ENCODE measurements around the gene NOXA1.

The NOXA1 gene

DNA sequence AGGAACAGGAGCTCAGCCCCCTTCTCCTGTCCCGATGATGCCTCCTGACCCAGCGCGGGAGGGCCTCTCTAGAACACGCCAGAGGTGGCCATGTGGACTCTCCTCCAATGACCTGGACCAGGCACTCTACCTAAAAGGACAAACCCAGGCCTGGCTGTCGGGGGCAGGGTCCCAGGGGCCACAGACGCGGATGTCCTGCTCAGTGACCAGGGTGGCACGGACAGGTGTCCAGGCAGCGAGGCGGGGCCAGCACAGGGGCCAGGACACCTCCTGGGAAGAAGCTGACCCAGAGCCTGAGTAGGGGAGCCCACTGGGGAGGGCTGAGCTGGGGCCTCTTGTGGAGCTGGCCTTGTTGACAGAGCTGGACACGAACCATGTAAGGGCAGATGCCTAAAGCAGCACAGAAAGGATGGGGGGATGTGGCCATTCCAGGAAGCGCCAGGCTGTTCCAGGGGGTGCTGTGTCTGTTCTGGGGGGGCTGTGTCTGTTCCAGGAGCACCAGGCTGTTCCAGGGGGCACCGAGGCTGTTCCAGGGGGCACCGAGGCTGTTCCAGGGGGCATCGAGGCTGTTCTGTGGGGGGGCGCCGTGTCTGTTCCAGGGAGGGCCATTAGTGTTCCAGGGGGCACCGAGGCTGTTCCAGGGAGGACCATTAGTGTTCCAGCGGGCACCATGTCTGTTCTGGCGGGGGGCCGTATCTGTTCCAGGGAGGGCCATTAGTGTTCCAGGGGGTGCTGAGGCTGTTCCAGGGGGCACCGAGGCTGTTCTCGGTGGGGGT lies 30.8 kb upstream of the NOXA1 start:
- Mint-ChIP-seq H3K4me1 (peaks cover 7% of the 10 kb centered on the region), H3K27ac (ENCODE audit: low read depth) (no peak overlapping the region), H3K36me3 (ENCODE audit: insufficient read depth) (no peaks in the 10 kb centered on the region), H3K4me3 (no peak overlapping the region), H3K9me3 (no peaks in the 10 kb centered on the region), H3K27me3 (no peaks in the 10 kb centered on the region)
- DNase-seq (ENCODE audit: low spot score in 2 of 2) = no peak
- ATAC-seq (replicated peaks; ENCODE audit: extremely low read depth, poor library complexity, severe bottlenecking) = no peak

DNA sequence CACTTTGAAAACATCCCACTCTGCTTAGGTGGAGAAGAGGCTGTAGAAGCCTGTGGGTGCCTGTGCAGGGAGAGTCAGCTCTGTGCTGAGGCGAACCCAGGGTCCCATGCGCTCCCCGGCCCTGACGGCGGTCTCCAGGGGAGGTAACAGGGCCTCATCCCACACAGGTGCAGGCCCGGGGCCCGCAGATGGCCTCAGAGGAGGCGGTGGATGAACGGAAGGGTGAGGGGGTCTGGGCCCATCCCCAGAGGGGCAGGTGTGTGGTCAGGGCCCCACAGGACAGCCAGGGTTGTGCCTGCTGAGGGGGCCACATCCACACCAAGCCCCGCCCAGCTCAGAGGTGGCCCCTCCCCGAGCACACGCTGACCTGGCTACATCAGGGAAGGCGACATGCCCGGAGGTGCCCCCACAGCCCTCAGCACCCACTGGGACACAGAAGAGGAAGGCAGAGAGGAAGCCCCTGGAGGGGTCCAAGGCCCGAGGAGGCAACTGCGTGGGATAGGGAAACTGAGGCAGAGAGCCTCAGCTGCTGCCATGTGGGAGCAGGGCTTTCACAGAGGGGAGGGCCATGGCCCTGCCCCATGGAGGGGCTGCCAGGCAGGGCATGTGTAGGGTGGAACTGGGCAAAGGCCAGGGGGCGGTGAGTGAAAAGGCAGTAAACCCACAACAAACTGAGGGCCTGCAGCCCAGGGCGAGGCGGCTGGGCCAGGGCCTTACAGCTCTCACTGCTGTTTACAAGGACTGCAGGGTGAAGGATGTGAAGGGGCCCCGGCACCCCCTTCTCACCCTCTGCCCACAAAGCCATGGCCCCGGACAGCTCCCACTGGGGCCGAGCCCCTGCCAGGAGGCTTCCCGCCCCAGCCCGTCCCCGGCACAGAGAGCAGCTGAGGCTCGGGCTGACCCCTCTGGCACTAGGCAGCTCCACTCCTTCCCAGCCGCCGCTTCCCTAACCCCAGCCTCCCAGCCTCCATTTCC lies 29.7 kb upstream of the NOXA1 start:
- ATAC-seq (replicated peaks; ENCODE audit: extremely low read depth, poor library complexity, severe bottlenecking) (no peak), DNase-seq (ENCODE audit: low spot score in 2 of 2) (no peak)
- Mint-ChIP-seq H3K4me1 (peaks cover 12% of the 10 kb centered on the region), H3K27me3 (no peaks in the 10 kb centered on the region), H3K4me3 (no peak overlapping the region), H3K9me3 (no peaks in the 10 kb centered on the region), H3K27ac (ENCODE audit: low read depth) (no peak overlapping the region), H3K36me3 (ENCODE audit: insufficient read depth) (no peaks in the 10 kb centered on the region)

DNA sequence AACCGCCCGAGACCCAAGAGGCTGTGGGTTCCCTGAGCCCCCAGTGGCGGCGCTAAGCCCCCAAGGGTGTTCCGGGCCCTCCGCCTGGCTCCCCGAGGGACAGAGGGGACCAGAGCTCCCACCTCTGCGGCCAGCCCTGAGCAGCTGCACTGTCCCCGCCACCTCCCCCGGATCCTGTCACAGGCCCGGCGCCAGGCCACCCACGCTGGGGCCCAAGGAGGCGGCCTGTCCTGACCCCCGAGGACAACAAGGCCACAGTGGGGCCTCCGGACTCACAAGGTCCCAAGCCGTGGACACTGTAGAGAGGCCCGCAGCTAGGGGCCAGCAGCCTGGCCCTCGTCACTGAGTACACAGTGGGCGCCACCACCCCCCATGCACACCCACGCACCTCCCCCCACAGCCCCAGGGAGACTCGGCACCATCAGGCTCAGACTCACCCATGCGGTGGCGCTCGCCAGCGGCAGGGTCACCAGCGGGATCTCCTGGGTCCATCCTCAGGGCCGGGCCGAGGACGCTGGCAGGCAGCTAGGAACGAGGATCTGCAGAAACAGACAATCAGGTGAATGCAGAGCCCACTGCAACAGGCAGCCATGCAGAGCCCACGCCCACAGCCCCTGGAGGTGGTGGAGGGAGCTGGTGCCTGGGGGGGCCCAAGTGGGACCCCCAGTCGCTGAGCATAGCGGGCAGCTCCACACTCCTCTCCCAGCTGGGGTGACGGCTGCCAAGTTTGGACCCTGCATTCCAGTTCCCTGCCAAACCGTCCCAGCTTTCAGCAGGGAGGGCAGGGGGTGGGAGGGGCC lies 28.1 kb upstream of the NOXA1 start:
- no peaks in the 10 kb centered on the region for H3K9me3 Mint-ChIP-seq
- no peaks in the 10 kb centered on the region for H3K27me3 Mint-ChIP-seq
- DNase-seq (ENCODE audit: low spot score in 2 of 2) = no peak
- no peak for ATAC-seq (replicated peaks; ENCODE audit: extremely low read depth, poor library complexity, severe bottlenecking)
- no peak overlapping the region for H3K4me3 Mint-ChIP-seq
- H3K36me3 Mint-ChIP-seq (ENCODE audit: insufficient read depth) = no peaks in the 10 kb centered on the region
- H3K27ac Mint-ChIP-seq (ENCODE audit: low read depth) = no peak overlapping the region
- peaks cover 18% of the 10 kb centered on the region for H3K4me1 Mint-ChIP-seq

DNA sequence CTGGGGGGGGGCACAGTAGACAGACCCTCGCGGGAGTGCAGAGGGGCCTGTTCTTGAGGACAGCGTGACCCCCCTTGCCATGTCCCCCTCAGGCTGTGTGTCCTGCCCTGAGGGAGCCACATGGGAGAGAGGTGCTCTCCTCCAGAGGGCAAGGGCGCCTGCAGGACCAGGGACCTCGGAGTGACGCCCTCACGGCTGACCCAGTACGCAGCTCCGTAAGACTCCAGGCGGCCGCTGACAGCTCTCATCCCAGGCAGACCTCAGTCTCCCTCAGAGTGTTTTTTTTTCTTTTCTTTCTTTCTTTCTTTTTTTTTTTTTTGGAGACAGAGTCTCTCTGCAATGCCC lies 27.6 kb upstream of the NOXA1 start:
- Mint-ChIP-seq H3K4me3 (no peak overlapping the region), H3K27me3 (no peaks in the 10 kb centered on the region), H3K36me3 (ENCODE audit: insufficient read depth) (no peaks in the 10 kb centered on the region), H3K9me3 (no peaks in the 10 kb centered on the region), H3K4me1 (peaks cover 18% of the 10 kb centered on the region), H3K27ac (ENCODE audit: low read depth) (no peak overlapping the region)
- no peak for DNase-seq (ENCODE audit: low spot score in 2 of 2)
- ATAC-seq (replicated peaks; ENCODE audit: extremely low read depth, poor library complexity, severe bottlenecking) = no peak

DNA sequence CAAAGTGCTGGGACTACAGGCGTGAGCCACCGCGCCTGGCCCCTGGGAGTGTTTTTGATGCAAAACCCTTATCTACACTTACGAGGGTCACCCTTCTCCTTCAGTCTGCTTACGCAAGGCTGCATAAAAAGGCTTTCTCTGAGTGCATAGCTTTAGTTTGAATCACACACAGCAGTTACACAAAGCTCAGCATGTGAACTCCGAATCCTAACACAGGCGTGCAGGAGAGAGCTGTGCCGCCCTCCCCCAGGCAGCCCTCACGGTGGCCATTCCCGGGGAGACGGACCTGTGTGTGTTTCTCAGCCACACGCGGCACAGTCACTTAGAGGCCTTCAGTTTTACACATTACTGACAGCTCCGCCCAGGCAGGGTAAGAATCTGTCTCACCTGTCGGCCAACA lies 27.0 kb upstream of the NOXA1 start:
- no peaks in the 10 kb centered on the region for H3K27me3 Mint-ChIP-seq
- no peak overlapping the region for H3K4me3 Mint-ChIP-seq
- DNase-seq (ENCODE audit: low spot score in 2 of 2) = no peak
- H3K36me3 Mint-ChIP-seq (ENCODE audit: insufficient read depth) = peaks cover 2% of the 10 kb centered on the region
- no peak overlapping the region for H3K27ac Mint-ChIP-seq (ENCODE audit: low read depth)
- H3K4me1 Mint-ChIP-seq = peaks cover 18% of the 10 kb centered on the region
- no peaks in the 10 kb centered on the region for H3K9me3 Mint-ChIP-seq
- ATAC-seq (replicated peaks; ENCODE audit: extremely low read depth, poor library complexity, severe bottlenecking) = no peak

DNA sequence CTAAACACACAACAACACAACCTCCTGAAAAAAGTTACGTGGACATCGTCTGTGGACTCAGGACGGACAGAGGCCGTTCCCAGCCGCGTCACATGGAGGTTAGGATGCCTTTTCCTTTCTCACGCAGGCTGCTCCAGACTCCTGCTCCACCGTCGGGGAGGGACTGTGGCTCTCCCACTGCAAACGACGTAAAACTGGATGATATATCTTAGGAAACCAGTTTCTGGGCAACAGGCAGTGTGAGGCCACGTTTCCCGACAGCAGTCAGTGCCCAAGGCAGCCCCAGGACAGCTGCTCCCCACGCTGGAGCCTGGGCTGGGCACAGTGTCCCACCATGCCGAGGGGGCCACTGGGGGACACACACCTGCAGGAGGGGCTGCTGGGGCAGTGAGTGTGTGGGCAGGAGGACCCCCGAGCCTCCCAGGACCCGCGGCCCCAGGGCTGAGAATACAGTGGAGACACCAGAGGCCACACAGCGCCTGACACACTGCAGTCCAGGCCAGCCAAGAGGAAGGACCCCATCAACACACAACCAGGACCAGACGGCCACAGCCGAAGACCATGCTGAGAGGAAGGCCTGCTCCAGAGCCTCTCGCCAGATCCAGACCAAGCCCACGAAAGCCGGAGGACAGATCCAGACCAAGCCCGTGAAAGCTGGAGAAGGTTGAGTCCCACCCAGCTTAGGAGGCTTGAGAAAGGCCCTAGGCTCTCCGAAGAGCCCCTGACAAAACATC lies 26.4 kb upstream of the NOXA1 start:
- Mint-ChIP-seq H3K9me3 (no peaks in the 10 kb centered on the region), H3K36me3 (ENCODE audit: insufficient read depth) (peaks cover 2% of the 10 kb centered on the region), H3K4me3 (no peak overlapping the region), H3K4me1 (peaks cover 18% of the 10 kb centered on the region), H3K27me3 (no peaks in the 10 kb centered on the region), H3K27ac (ENCODE audit: low read depth) (no peak overlapping the region)
- ATAC-seq (replicated peaks; ENCODE audit: extremely low read depth, poor library complexity, severe bottlenecking) = no peak
- DNase-seq (ENCODE audit: low spot score in 2 of 2) = no peak

DNA sequence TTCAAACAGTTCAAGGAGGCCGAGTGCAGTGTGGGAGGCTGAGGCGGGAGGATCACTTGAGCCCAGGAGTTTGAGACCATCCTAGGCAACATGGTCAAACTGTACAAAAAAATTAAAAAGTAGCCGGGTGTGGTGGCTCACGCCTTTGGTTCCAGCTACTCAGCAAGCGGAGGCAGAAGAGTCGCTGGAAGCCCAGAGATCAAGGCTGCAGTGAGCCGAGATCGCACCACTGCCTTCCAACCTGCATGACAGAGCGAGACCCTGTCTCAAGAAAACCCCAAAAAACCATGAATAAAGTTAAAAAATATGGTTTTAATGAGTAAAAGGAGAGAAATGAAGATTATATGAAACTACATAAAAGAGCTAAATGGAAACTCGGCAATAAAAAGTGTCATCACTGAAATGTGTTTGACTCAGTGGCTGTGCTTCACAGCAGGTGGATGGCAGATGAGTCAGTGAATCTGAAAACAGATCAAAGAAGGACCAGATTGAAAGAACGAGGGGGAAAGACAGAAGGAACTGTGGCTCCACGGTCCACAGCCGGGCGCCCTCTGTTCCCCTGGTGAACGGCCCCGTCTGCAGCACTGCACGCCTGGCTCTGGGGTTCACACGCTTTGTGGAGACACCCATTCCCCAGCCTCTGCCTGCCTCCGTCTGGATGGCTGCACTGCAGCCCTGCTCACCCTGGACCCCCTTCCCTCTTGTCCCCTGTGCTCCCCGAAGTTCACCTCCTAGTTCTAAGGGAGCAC lies 25.3 kb upstream of the NOXA1 start:
- Mint-ChIP-seq H3K4me3 (no peak overlapping the region), H3K27ac (ENCODE audit: low read depth) (no peak overlapping the region)
- DNase-seq (ENCODE audit: low spot score in 2 of 2) = no peak

DNA sequence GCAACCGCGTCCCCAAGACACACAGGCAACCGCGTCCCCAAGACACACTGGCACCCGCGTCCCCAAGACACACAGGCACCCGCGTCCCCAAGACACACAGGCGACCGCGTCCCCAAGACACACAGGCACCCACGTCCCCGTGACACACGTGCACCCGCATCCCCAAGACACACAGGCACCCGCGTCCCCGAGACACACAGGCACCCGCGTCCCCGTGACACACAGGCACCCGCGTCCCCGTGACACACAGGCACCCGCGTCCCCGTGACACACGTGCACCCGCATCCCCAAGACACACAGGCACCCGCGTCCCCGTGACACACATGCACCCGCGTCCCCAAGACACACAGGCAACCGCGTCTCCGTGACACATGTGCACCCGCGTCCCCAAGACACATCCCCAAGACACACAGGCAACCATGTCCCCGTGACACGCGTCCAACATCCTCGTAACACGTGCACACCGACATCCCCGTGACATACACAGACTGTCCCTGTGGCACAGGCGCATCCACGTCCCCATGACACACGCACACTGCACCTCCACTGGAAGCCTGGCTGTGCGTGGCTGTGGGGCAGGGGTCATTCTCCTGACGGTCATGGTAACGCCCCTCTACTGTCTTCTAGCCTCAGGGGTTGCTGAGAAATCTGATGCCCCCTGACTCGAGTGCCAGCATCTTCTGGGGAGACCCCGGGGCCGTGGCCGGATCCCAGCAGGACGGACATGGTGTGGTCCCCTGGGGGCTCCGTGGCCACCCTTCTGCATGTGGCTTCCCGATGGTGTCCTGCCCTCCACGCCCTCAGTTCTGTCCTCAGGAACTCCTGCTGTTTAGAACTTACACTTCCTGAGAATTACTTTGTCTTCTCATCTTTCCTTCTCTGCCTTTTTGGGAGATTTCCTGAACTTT lies 24.4 kb upstream of the NOXA1 start:
- Mint-ChIP-seq H3K9me3 (no peaks in the 10 kb centered on the region), H3K27me3 (no peaks in the 10 kb centered on the region), H3K4me3 (no peak overlapping the region), H3K36me3 (ENCODE audit: insufficient read depth) (peaks cover 5% of the 10 kb centered on the region), H3K4me1 (peaks cover 26% of the 10 kb centered on the region), H3K27ac (ENCODE audit: low read depth) (peak overlapping the region; percentile 22)
- no peak for ATAC-seq (replicated peaks; ENCODE audit: extremely low read depth, poor library complexity, severe bottlenecking)
- DNase-seq (ENCODE audit: low spot score in 2 of 2) = no peak

More for the DNA sequence above, 25.3 kb upstream of the NOXA1 start:
- Mint-ChIP-seq H3K27me3 (no peaks in the 10 kb centered on the region), H3K4me1 (peaks cover 26% of the 10 kb centered on the region), H3K36me3 (ENCODE audit: insufficient read depth) (peaks cover 5% of the 10 kb centered on the region), H3K9me3 (no peaks in the 10 kb centered on the region)
- ATAC-seq (replicated peaks; ENCODE audit: extremely low read depth, poor library complexity, severe bottlenecking) = no peak

DNA sequence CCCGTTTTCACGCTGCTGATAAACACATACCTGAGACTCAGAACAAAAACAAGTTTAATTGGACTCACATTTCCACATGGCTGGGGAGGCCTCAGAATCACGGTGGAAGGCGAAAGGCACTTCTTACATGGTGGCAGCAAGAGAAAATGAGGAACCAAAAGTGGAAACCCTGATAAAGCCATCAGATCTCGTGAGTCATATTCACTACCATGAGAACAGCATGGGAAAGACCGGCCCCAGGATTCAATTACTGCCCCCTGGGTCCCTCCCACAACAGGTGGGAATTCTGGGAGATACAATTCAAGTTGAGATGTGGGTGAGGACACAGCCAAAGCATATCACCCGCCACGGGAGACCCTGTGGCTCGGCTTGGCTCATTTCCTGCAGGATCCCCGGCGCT lies 20.4 kb upstream of the NOXA1 start:
- peaks cover 8% of the 10 kb centered on the region for H3K36me3 Mint-ChIP-seq (ENCODE audit: insufficient read depth)
- H3K9me3 Mint-ChIP-seq = no peaks in the 10 kb centered on the region
- DNase-seq (ENCODE audit: low spot score in 2 of 2) = no peak
- H3K27me3 Mint-ChIP-seq = peaks cover 9% of the 10 kb centered on the region
- no peak for ATAC-seq (replicated peaks; ENCODE audit: extremely low read depth, poor library complexity, severe bottlenecking)
- H3K4me1 Mint-ChIP-seq = peaks cover 25% of the 10 kb centered on the region
- H3K27ac Mint-ChIP-seq (ENCODE audit: low read depth) = no peak overlapping the region
- no peak overlapping the region for H3K4me3 Mint-ChIP-seq

DNA sequence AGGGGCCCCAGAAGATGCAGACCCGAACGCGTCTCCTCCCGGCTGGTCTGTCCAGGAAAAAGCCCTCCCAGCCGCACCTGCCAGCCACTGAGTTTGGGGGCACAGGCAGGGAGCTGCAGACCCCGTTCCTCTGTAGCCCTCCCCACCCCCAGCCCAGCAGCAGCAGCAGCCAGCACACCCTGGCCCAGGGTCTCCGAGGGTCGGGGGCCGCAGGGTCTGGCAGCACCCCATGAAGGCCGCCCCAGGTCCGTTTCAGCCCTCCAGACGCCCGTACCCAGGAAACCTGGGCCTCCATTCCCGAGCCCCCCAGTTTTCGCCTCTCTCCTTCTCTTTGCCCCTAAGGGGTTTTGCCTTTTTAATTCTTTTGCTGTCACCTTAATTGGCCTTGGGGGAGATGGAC lies 19.9 kb upstream of the NOXA1 start:
- Mint-ChIP-seq H3K27ac (ENCODE audit: low read depth) (no peak overlapping the region), H3K36me3 (ENCODE audit: insufficient read depth) (peaks cover 8% of the 10 kb centered on the region), H3K27me3 (peaks cover 9% of the 10 kb centered on the region), H3K9me3 (no peaks in the 10 kb centered on the region), H3K4me1 (peaks cover 20% of the 10 kb centered on the region), H3K4me3 (no peak overlapping the region)
- ATAC-seq (replicated peaks; ENCODE audit: extremely low read depth, poor library complexity, severe bottlenecking) (no peak), DNase-seq (ENCODE audit: low spot score in 2 of 2) (no peak)
